Tibial nerve (tissue), 4 donors: ENCODE results near the gene DYRK1A.

Experiments
- EP300 ChIP-seq, 2 donors: sonication (generic); formaldehyde crosslinking; IDR thresholded peaks; one replicate each; pipeline ENCODE4 v1.6.1; 2017; ENCODE audit warnings: antibody characterized with exemption in 2 of 2, mild to moderate bottlenecking in 1 of 2
- POLR2A ChIP-seq, 2 donors: fragments of 450-650 bp; IDR thresholded peaks; one replicate each; pipeline ENCODE4 v1.6.1; 2017; ENCODE audit warnings: antibody characterized with exemption in 2 of 2, mild to moderate bottlenecking in 2 of 2, moderate library complexity in 2 of 2
- TF ChIP-seq, protein P1 (sequence below), 5 experiments: fragments of 200-600 bp in 3 of 5; fragments of 450-650 bp in 2 of 5; sonication (generic) in 3 of 5; IDR thresholded peaks; one replicate each; pipeline ENCODE4 v1.5.1; 2016 to 2019; ENCODE audit warnings: antibody characterized with exemption in 5 of 5, mild to moderate bottlenecking in 3 of 5, moderate library complexity in 2 of 5

GRCh38 chr21:37530901-37531351 lies 164.4 kb downstream of the DYRK1A start:
- TF ChIP-seq EP300 (IDR thresholded peaks at IDR 0.05) (no peak), POLR2A (IDR thresholded peaks at IDR 0.05) (no peak)
- TF ChIP-seq, protein P1, sequence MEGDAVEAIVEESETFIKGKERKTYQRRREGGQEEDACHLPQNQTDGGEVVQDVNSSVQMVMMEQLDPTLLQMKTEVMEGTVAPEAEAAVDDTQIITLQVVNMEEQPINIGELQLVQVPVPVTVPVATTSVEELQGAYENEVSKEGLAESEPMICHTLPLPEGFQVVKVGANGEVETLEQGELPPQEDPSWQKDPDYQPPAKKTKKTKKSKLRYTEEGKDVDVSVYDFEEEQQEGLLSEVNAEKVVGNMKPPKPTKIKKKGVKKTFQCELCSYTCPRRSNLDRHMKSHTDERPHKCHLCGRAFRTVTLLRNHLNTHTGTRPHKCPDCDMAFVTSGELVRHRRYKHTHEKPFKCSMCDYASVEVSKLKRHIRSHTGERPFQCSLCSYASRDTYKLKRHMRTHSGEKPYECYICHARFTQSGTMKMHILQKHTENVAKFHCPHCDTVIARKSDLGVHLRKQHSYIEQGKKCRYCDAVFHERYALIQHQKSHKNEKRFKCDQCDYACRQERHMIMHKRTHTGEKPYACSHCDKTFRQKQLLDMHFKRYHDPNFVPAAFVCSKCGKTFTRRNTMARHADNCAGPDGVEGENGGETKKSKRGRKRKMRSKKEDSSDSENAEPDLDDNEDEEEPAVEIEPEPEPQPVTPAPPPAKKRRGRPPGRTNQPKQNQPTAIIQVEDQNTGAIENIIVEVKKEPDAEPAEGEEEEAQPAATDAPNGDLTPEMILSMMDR (IDR thresholded peaks at IDR 0.05) = no peak
